Uterus (tissue), 4 donors: Measurements from ENCODE around the gene UGT1A7. TPM values are rescaled to one million over a fixed set of nuclear protein-coding genes. Genes with fewer than 3 reads are reported as not detected.

ENCODE experiments used
- DNase-seq, 2 donors: peaks; one replicate each; pipeline ENCODE4 v3.0.0-alpha.2; 2019 to 2020
- H3K27ac ChIP-seq, 2 donors: fragments of 200-600 bp; sonication (generic); 1 replicate in 1 of 2; 2 replicates in 1 of 2; pipeline ENCODE4 v1.5.1; 2016 to 2018
- H3K27me3 ChIP-seq, 2 donors: fragments of 200-600 bp; sonication (generic); one replicate each; pipeline ENCODE4 v1.5.1; 2018 to 2019; ENCODE audit warnings: control low read depth in 1 of 2
- H3K36me3 ChIP-seq, 2 donors: fragments of 200-600 bp; sonication (generic); one replicate each; pipeline ENCODE4 v1.5.1; 2019; ENCODE audit warnings: control low read depth in 1 of 2
- H3K4me1 ChIP-seq, 2 donors: fragments of 200-600 bp; sonication (generic); one replicate each; pipeline ENCODE4 v1.5.1; 2018 to 2019; ENCODE audit warnings: control low read depth in 1 of 2
- H3K4me3 ChIP-seq, 2 donors: fragments of 200-600 bp; sonication (generic); 1 replicate in 1 of 2; 2 replicates in 1 of 2; pipeline ENCODE4 v1.5.1; 2018 to 2019; ENCODE audit warnings: mild to moderate bottlenecking in 1 of 2
- H3K9me3 ChIP-seq, 2 donors: fragments of 200-600 bp; sonication (generic); one replicate each; pipeline ENCODE4 v1.5.1; 2019; ENCODE audit warnings: control low read depth in 1 of 2
- CTCF ChIP-seq, 4 experiments: fragments of 200-600 bp in 2 of 4; fragments of 450-650 bp in 2 of 4; sonication (generic) in 2 of 4; IDR thresholded peaks; one replicate each; pipeline ENCODE4 v1.5.1; 2016 to 2019; ENCODE audit warnings: antibody characterized with exemption in 4 of 4, mild to moderate bottlenecking in 2 of 4, moderate library complexity in 1 of 4
- POLR2A ChIP-seq, 2 donors: fragments of 450-650 bp; IDR thresholded peaks; one replicate each; pipeline ENCODE4 v1.6.1; 2016; ENCODE audit warnings: antibody characterized with exemption in 2 of 2, mild to moderate bottlenecking in 1 of 2, moderate library complexity in 1 of 2
- intact Hi-C: fragments of 100-400 bp; cut with DNase I; formaldehyde crosslinking; loops from one replicate; pipeline ENCODE4 v1.15.1; 2023; ENCODE audit warnings: low total_unique reads
- total RNA-seq, 4 donors: library from RNA; depleted of rRNA in 3 of 4; stranded (reverse); fragments of >200 nt in 3 of 4; gene quantifications; one replicate each; pipeline versions ENCODE4 v1.1.0 to v1.2.4, GENCODE V29; 2014 to 2023
- donor health status: DM: yes; HTN: yes; CAD: no.

The UGT1A7 gene
- total RNA-seq, 4 donors from 2014 or later: 0.29 TPM; not detected in 3

- H3K27me3 ChIP-seq: no peaks in the 10 kb centered on the region
- no peak within 1 kb of the TSS for H3K4me3 ChIP-seq
- no peak within 1 kb of the TSS for H3K27ac ChIP-seq
- no peaks in the 10 kb centered on the region for H3K4me1 ChIP-seq
- intact Hi-C loops: no loop called here
- DNase-seq: no peak
- H3K9me3 ChIP-seq: no peaks in the 10 kb centered on the region
- TF ChIP-seq POLR2A (IDR thresholded peaks at IDR 0.05) (no peak), CTCF (IDR thresholded peaks at IDR 0.05) (no peak)
- no peaks in the 10 kb centered on the region for H3K36me3 ChIP-seq
Measured at GRCh38 chr2:233778030-233778429, 96.3 kb downstream of the UGT1A7 start, which contains the start of gene MROH2A. TSS of gene MROH2A (plus strand) at chr2:233778330. CDS start at chr2:233779359, 1,029 bp downstream.

GRCh38 chr2:233779722-233780121, 98.0 kb downstream of the UGT1A7 start:
- Histone ChIP-seq H3K4me1 (no peaks in the 10 kb centered on the region), H3K27me3 (no peaks in the 10 kb centered on the region), H3K36me3 (no peaks in the 10 kb centered on the region), H3K27ac (no peak overlapping the region), H3K4me3 (no peak overlapping the region), H3K9me3 (no peaks in the 10 kb centered on the region)
- intact Hi-C loops: no loop called here
- TF ChIP-seq POLR2A (IDR thresholded peaks at IDR 0.05): no peak
- no peak for TF ChIP-seq CTCF (IDR thresholded peaks at IDR 0.05)
- DNase-seq: no peak

- Histone ChIP-seq H3K27ac (no peak overlapping the region), H3K4me3 (no peak overlapping the region), H3K4me1 (no peaks in the 10 kb centered on the region), H3K27me3 (no peaks in the 10 kb centered on the region), H3K9me3 (no peaks in the 10 kb centered on the region), H3K36me3 (no peaks in the 10 kb centered on the region)
- intact Hi-C loops: no loop called here
- DNase-seq: no peak
- no peak for TF ChIP-seq POLR2A (IDR thresholded peaks at IDR 0.05)
- TF ChIP-seq CTCF (IDR thresholded peaks at IDR 0.05): no peak
Measured at GRCh38 chr2:233780771-233781170, 99.1 kb downstream of the UGT1A7 start.

GRCh38 chr2:233789554-233789953, 107.9 kb downstream of the UGT1A7 start:
- Histone ChIP-seq H3K9me3 (no peaks in the 10 kb centered on the region), H3K27ac (no peak overlapping the region)
- intact Hi-C loops: no loop called here

More at GRCh38 chr2:233789554-233789953, 107.9 kb downstream of the UGT1A7 start:
- Histone ChIP-seq H3K36me3 (no peaks in the 10 kb centered on the region), H3K4me3 (no peak overlapping the region), H3K4me1 (no peaks in the 10 kb centered on the region), H3K27me3 (no peaks in the 10 kb centered on the region)
- TF ChIP-seq POLR2A (IDR thresholded peaks at IDR 0.05) (no peak), CTCF (IDR thresholded peaks at IDR 0.05) (no peak)
- no peak for DNase-seq
